HG02884 (cell line): ENCODE measurements around the gene SMOC2.

Experiments used
- ATAC-seq: cut with Tn5 transposase; IDR thresholded peaks from one replicate; pipeline ENCODE4 v1.9.1; 2021; ENCODE audit warnings: mild to moderate bottlenecking, moderate library complexity; ENCODE audit not compliant: unreplicated experiment

The SMOC2 gene

GRCh38 chr6:168441434-168442391 is 729 bp downstream of the SMOC2 start:
- no peak for ATAC-seq

GRCh38 chr6:168442646-168443045 is 1.7 kb downstream of the SMOC2 start:
- ATAC-seq, result no peak

DNA sequence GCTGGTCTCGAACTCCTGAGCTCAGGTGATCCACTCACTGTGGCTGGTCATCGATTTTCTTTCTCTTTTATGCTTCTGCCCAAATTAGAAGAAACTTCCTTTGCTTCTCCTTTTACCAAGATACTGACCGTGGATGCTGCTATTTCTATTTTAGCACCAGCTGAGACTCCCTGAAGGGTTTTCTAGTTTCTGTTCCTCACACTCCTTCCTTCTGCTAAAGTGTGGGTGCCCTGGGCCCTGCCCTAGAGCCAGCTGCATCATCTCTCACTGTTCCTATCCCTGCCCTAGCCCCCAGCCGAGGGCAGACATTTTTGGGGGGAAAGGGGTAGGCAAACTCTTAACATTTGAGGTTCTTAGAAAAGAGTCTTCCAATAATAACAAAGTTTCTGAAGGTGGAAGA is 6.3 kb downstream of the SMOC2 start:
- no peak for ATAC-seq

- ATAC-seq, result no peak
Measured at GRCh38 chr6:168447700-168448099, 6.7 kb downstream of the SMOC2 start.

- ATAC-seq, result no peak
Measured at GRCh38 chr6:168448243-168448855, 7.4 kb downstream of the SMOC2 start.

DNA sequence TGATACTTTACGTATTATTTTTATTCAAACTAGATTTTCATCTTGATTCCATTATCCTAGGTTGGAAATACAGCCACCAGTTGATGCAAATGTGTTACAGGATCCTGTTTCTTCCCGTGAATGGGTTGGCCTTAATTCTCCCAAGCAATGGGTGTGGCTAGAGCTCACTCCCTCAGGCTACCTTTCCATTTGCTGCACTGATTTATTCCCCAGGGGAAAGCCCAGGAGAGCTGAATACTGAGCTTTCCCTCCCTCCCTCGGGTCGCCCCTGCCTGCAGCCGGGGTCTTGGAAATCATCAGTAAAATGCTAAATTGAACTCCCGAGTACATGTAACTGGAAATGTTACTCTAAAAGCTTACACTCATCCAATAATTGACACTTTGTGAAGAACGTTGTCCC is 9.9 kb downstream of the SMOC2 start:
- no peak for ATAC-seq

DNA sequence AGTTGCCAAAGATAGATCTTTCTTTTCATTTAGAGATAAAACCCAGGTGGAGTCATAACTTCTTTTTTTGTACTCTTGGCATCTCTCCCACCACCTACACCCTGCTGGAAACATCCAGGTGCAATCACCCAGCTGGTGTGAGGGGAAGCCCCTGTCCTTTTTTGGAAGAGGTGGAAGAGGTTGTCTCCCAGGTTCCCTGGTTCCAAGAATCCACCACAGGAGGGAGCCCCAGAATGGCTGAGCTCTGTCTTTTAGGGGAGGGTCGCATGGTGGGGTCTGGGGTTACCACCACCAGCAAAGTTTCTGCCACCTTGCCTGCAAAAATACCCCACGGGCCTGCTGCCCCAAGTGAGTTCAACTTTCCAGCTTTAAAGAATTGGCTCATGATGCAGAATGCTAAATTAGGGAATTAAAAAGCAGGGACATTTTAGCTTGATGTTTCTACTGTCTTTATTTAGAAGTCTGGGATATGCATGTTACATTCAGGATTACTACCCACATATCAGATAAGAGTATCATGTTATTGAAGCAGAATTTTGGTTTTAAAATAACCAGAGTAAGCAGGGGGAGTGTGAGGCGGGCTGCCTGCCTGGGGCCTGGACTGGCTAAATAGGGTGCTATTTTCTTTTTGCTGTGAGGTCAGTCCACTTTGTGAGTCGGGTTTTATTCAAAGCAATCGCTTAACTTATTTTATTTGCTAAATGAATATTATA is 11.0 kb downstream of the SMOC2 start:
- ATAC-seq, result no peak

- no peak for ATAC-seq
Measured at GRCh38 chr6:168452685-168453377, 11.8 kb downstream of the SMOC2 start.

GRCh38 chr6:168455847-168456530 is 15.0 kb downstream of the SMOC2 start:
- ATAC-seq, result no peak

- ATAC-seq, result no peak
Measured at GRCh38 chr6:168456907-168457652, 16.1 kb downstream of the SMOC2 start.

- ATAC-seq, result no peak
Measured at GRCh38 chr6:168457653-168457934, 16.6 kb downstream of the SMOC2 start.

DNA sequence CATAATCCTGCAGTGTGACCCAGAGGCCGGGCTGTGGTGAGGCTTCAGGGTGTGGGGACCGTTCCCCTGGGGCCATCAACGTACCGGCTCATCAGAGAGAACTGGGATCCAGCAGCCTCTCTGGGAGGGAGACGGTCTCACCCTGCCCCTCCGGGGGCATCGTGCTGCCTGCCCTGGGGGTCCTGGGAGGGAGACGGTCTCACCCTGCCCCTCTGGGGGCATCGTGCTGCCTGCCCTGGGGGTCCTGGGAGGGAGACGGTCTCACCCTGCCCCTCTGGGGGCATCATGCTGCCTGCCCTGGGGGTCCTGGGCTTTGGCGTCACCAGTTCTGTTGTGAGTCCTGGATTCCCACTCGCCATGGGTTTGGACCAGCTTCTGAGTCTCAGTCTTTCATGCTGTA is 17.1 kb downstream of the SMOC2 start:
- no peak for ATAC-seq

- no peak for ATAC-seq
Measured at GRCh38 chr6:168459572-168459971, 18.6 kb downstream of the SMOC2 start.

DNA sequence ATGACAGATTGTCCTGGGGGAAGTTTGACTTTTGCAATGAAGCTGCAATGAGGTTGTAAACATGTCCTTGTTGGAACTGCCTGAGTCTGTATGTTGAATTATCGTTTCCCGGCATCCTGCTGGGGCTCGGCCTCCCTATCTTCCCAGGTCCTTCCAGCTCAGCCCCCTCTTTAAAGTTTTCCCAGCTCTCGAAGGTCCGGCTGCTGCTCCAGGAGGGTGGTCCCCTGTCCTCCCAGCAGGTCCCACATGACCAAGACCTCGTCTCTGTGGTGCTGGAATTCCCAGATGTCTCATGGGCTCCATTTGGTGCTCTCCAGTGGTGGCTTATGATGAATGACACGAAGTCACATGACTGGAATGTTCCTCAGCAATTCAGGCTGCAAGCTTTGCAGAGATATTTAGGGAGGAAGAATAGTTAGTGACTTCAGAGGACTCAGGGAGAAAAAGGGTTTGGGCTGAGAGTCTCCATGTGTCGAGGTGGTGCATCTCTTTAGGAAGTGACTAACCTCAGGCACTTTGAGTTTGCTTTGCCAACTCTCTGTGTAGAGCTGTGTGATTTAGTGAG is 21.4 kb downstream of the SMOC2 start:
- ATAC-seq, result no peak

DNA sequence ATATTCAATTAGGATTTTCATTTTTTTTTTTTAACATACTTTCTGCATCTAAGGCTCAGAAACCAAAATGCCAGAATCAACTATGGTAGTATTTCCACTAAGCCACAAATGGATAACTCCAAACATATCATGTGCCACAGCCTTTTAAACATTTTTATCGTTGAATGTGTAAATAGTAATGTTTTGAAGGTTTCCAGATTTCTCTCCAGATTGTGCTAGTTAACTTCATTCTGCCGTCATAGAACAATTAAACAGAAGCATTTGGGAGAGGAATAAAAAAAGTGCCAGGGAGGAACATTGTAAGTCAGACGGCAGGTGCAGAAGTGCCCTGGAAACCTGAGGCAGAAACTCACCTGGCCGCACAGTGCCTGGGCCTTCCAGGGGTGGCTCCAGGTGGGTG is 23.6 kb downstream of the SMOC2 start:
- no peak for ATAC-seq

- ATAC-seq, result no peak
Measured at GRCh38 chr6:168468045-168468444, 27.1 kb downstream of the SMOC2 start.

DNA sequence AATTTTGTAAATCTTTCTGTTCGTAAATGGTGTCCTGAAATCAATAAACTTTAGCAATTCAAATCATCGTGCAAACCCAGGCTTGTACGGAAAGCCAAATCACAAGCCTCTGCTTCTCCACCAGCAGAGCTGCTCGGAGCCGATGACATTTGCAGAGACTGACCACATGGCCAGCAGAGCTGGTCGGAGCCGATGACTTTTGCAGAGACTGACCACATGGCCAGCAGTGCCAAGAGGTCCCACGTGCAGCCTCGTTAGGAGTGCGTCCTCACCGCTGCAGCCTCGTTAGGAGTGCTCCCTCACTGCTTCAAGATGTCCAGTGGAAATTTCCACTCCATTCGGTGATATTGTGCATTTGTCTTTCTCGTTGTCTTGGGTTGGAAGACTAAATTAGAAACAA is 28.5 kb downstream of the SMOC2 start:
- ATAC-seq, result no peak

DNA sequence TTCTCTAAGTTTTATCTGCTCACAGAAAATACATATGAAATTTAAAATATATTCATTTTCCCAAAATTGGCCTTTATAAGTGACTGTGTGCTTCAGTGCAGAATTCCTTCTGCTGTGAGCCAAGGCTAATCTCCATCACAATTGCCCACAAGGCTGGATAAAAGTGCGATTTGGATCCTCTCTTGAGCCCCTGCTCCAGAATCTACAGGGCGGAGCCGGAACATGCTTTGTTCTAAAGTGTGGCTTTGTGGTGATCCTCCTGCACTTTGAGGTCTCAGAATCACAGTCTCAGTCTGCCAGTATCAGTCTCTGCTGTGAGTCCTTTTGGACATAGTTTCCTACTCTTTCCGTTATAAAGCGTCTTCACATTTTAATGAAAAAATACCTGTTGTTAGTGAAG is 28.9 kb downstream of the SMOC2 start:
- no peak for ATAC-seq

DNA sequence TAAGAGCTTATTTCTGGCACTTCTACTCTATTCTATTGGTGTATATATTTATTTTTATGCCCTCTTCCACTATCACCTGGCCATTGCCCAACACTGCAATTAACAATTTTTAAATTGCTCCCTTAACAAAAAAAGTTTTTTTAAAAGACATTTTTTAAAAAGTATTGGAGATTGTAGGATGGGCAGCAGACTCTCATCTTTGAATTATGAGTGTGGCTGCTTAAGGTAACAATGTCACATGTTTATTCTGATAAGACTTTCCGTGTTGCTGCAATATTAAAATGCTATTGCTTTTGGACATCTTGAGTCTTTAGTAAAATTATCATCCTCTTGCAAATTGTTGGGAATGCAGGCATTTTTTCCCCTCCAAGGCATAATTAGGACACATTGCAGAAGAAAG is 31.4 kb downstream of the SMOC2 start:
- no peak for ATAC-seq

DNA sequence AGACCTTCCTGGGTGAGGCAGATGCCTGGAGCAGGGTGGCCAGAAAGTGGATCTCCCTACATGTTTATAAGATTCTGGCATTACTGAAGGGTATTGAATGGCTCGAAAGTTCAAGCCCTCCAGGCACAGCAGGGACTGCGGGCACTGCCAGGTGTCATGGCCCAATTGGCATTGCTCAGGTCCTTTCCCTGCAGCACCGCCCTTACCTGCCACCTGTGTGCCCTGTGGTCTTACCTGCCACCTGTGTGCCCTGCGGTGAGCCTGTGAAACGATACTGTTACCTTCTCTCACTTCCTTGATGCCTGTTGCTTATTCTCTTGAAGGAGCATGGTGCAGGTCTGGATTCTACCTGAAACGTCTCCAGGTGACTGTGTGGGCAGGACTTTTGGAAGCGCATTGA is 32.2 kb downstream of the SMOC2 start:
- ATAC-seq, result no peak
